OCI-LY7 (cell line): ENCODE data around the gene TULP4. TPM values are rescaled to one million over a fixed set of nuclear protein-coding genes. Genes with fewer than 3 reads are reported as not detected.

Experiments used
- BruUV-seq: library from RNA; stranded (reverse); fragments of 400-500 nt; replicated peaks from 2 replicates; lab custom pipeline; 2021; lab: Mats Ljungman, UMichigan
- CTCF ChIA-PET: fragments of 300-600 bp; sonication (Branson Sonifier 250); formaldehyde crosslinking; loops from one replicate; lab custom pipeline; 2022; ENCODE audit warnings: antibody characterized with exemption; ENCODE audit not compliant: unreplicated experiment; lab: Charles Lee
- POLR2A ChIA-PET: fragments of 300-600 bp; sonication (Branson Sonifier 250); formaldehyde crosslinking; loops from one replicate; lab custom pipeline; 2022; ENCODE audit warnings: antibody characterized with exemption; lab: Charles Lee
- DNase-seq: peaks from one replicate; pipeline ENCODE4 v3.0.0-alpha.2; 2015; ENCODE audit warnings: low spot score
- H2AFZ ChIP-seq: fragments of 200-600 bp; sonication (generic), shearing (Covaris generic); 2 replicates; pipeline ENCODE4 v1.6.1; 2014; ENCODE audit warnings: mild to moderate bottlenecking, antibody characterized with exemption, low read length, moderate library complexity
- H3K27ac ChIP-seq: fragments of 200-600 bp; sonication (generic); 2 replicates; pipeline ENCODE4 v1.5.1; 2014; ENCODE audit warnings: mixed run types, low read depth, mild to moderate bottlenecking, moderate library complexity, low read length, inconsistent platforms; ENCODE audit not compliant: poor library complexity, severe bottlenecking
- H3K36me3 ChIP-seq: fragments of 200-600 bp; sonication (generic); 2 replicates; pipeline ENCODE4 v1.6.1; 2014; ENCODE audit warnings: mild to moderate bottlenecking, antibody characterized with exemption, low read length, moderate library complexity, mixed read lengths; ENCODE audit not compliant: insufficient read depth
- H3K4me1 ChIP-seq: fragments of 200-600 bp; sonication (generic); 2 replicates; pipeline ENCODE4 v1.5.1; 2014; ENCODE audit warnings: mild to moderate bottlenecking, low read length; ENCODE audit not compliant: insufficient read depth, poor library complexity, severe bottlenecking
- H3K4me2 ChIP-seq: fragments of 200-600 bp; sonication (generic); 2 replicates; pipeline ENCODE4 v1.6.1; 2014; ENCODE audit warnings: mild to moderate bottlenecking, low read length
- H3K4me3 ChIP-seq: fragments of 200-600 bp; sonication (generic); 2 replicates; pipeline ENCODE4 v1.5.1; 2014; ENCODE audit warnings: mild to moderate bottlenecking, low read depth, low read length; ENCODE audit not compliant: poor library complexity, severe bottlenecking
- H3K79me2 ChIP-seq: fragments of 200-600 bp; sonication (generic); 2 replicates; pipeline ENCODE4 v1.6.1; 2016; ENCODE audit warnings: low read depth, mild to moderate bottlenecking, low read length, moderate library complexity, mixed read lengths; ENCODE audit not compliant: insufficient read depth
- H3K9me2 ChIP-seq: fragments of 200-600 bp; sonication (generic); 2 replicates; pipeline ENCODE4 v1.6.1; 2016; ENCODE audit warnings: mild to moderate bottlenecking, low read length, mixed read lengths; ENCODE audit not compliant: insufficient read depth
- H3K9me3 ChIP-seq: fragments of 200-600 bp; sonication (generic); 2 replicates; pipeline ENCODE4 v1.6.1; 2014; ENCODE audit warnings: mild to moderate bottlenecking, mixed run types, low read length, mixed read lengths
- H4K20me1 ChIP-seq: fragments of 200-600 bp; sonication (generic); 2 replicates; pipeline ENCODE4 v1.6.1; 2014; ENCODE audit warnings: mild to moderate bottlenecking, antibody characterized with exemption, low read length, moderate library complexity, mixed read lengths; ENCODE audit not compliant: insufficient read depth
- EZH2phosphoT487 ChIP-seq: fragments of 200-600 bp; sonication (generic); IDR thresholded peaks from 2 replicates; pipeline ENCODE4 v1.6.1; 2018; ENCODE audit warnings: low read depth, borderline replicate concordance, mild to moderate bottlenecking, mixed run types, antibody characterized with exemption, low read length, moderate library complexity, mixed read lengths
- intact Hi-C: fragments of 100-400 bp; cut with micrococcal nuclease; formaldehyde crosslinking; loops from one replicate; pipeline ENCODE4 v1.10.0; 2022; ENCODE audit not compliant: unreplicated experiment
- total RNA-seq, 2 experiments: library from RNA; depleted of rRNA in 1 of 2; stranded (reverse); fragments of >200 nt in 1 of 2; shearing (Covaris generic) in 1 of 2; gene quantifications; 2 replicates each; pipeline ENCODE4 v1.2.3, GENCODE V29; 2014 to 2022
- TF ChIP-seq, protein P1 (sequence below): fragments of 200-600 bp; sonication (generic); conservative IDR thresholded peaks from 2 replicates; pipeline ENCODE4 v1.5.1; 2014; ENCODE audit warnings: mild to moderate bottlenecking, antibody characterized with exemption, low read length, moderate library complexity, mixed read lengths

Gene TULP4
- total RNA-seq, 2 experiments from 2014 or later, result 62.1 to 64.8 TPM

DNA sequence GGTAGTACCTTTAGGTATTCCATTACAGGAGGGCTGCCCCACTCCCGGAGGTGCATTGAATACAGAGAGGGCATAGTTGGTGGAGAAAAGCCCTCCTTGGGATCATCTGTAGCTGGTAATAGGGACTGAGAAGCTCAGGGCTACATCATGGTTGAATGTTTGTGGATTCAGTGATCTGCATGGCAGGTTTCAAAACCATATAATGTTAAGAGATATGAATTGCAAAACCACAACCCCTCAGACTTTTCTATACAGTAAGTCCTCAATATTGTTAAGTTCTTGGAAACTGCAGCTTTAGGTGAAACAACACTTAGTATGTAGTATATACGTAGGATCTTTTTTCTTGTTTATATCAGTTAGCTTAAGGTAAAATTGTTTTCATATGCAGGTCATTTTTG is 11.3 kb downstream of the TULP4 start:
- TF ChIP-seq EZH2phosphoT487, result no peak
- TF ChIP-seq, protein P1, sequence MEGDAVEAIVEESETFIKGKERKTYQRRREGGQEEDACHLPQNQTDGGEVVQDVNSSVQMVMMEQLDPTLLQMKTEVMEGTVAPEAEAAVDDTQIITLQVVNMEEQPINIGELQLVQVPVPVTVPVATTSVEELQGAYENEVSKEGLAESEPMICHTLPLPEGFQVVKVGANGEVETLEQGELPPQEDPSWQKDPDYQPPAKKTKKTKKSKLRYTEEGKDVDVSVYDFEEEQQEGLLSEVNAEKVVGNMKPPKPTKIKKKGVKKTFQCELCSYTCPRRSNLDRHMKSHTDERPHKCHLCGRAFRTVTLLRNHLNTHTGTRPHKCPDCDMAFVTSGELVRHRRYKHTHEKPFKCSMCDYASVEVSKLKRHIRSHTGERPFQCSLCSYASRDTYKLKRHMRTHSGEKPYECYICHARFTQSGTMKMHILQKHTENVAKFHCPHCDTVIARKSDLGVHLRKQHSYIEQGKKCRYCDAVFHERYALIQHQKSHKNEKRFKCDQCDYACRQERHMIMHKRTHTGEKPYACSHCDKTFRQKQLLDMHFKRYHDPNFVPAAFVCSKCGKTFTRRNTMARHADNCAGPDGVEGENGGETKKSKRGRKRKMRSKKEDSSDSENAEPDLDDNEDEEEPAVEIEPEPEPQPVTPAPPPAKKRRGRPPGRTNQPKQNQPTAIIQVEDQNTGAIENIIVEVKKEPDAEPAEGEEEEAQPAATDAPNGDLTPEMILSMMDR, result no peak
- Histone ChIP-seq H2AFZ (no peak overlapping the region), H3K36me3 (no peaks in the 10 kb centered on the region; the same call in 1 of the 2 replicates), H4K20me1 (peaks cover 13% of the 10 kb centered on the region), H3K4me2 (no peak overlapping the region), H3K79me2 (peaks cover 32% of the 10 kb centered on the region; the same call in 1 of the 2 replicates), H3K4me1 (peaks cover 29% of the 10 kb centered on the region), H3K9me3 (0 out of 2 replicates have a peak, but pooled peaks cover 8% of the 10 kb centered on the region), H3K4me3 (no peak overlapping the region), H3K9me2 (no peaks in the 10 kb centered on the region), H3K27ac (no peak overlapping the region)
- intact Hi-C loops, result no loop called here
- ChIA-PET CTCF (no interaction called here), POLR2A (no interaction called here)
- no peak for DNase-seq
- no TSS peak for BruUV-seq

DNA sequence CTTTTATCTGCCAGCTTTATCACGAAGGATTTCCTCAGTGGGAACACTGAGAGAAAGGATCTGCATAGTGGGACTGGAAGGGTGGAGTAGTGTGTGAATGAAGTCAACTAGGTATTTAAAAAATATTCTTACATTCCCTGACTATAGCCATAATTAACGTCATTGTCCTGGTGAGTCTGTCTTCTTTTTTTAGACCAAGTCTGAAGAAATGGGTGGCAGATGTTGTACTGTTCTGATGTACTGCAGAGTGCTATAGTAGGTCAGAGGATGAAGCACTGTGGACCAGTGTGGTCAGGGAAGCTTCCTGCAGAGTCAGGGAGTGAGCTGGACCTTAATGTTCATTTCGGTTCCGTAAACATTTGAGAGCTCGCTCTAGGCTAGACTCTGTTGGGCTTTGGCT is 11.9 kb downstream of the TULP4 start:
- no peak for TF ChIP-seq EZH2phosphoT487

DNA sequence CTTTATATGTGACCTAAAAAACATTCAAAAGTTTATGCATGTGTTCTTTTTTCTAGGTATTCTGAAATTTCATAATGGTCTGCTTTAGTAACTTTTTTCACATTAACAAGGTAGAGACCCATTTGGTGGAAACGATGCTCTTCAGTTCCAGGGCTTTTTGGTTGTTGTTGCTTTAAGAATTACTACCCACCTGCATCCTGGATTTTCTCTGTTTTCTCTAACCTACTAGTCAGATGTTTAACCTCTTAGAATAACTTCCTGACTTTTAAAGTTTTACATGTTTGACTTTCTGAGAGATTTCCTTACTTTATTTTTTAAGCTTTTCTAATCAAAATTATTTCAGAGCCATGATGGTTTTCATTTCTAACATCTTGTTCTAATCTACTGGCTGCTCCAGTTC is 14.9 kb downstream of the TULP4 start:
- BruUV-seq, result no TSS peak
- no peak overlapping the region for H3K27ac ChIP-seq
- no peak for DNase-seq
- no peaks in the 10 kb centered on the region for H3K9me2 ChIP-seq
- peaks cover 13% of the 10 kb centered on the region for H4K20me1 ChIP-seq
- no peak overlapping the region for H2AFZ ChIP-seq
- ChIA-PET POLR2A (interaction anchor here (0.6 to 0.8 kb wide), 2 partner anchors 78 to 1446 kb away, joined by 3 to 4 read pairs; no protein-coding TSS in a partner anchor), CTCF (no interaction called here)
- 0 out of 2 replicates have a peak, but pooled peaks cover 8% of the 10 kb centered on the region for H3K9me3 ChIP-seq
- intact Hi-C loops, result no loop called here
- H3K36me3 ChIP-seq, result peaks cover 10% of the 10 kb centered on the region
- peak overlapping the region; percentile 51; the same call in 1 of the 2 replicates for H3K4me2 ChIP-seq
- TF ChIP-seq EZH2phosphoT487, result no peak
- TF ChIP-seq, protein P1, result no peak
- H3K4me1 ChIP-seq, result peaks cover 42% of the 10 kb centered on the region
- H3K79me2 ChIP-seq, result peaks cover 48% of the 10 kb centered on the region; the same call in 1 of the 2 replicates
- no peak overlapping the region for H3K4me3 ChIP-seq

More for the DNA sequence above, 11.9 kb downstream of the TULP4 start:
- Histone ChIP-seq H3K9me3 (0 out of 2 replicates have a peak, but pooled peaks cover 8% of the 10 kb centered on the region), H3K4me3 (no peak overlapping the region), H3K9me2 (no peaks in the 10 kb centered on the region), H3K27ac (no peak overlapping the region), H2AFZ (no peak overlapping the region), H3K36me3 (no peaks in the 10 kb centered on the region; the same call in 1 of the 2 replicates), H4K20me1 (peaks cover 13% of the 10 kb centered on the region), H3K4me1 (peaks cover 35% of the 10 kb centered on the region), H3K79me2 (peaks cover 37% of the 10 kb centered on the region; the same call in 1 of the 2 replicates), H3K4me2 (no peak overlapping the region)
- BruUV-seq, result no TSS peak
- CTCF ChIA-PET, result no interaction called here
- intact Hi-C loops, result no loop called here
- POLR2A ChIA-PET, result no interaction called here
- DNase-seq, result no peak
